ENCODE data around the gene FSD1. TPM values are rescaled to one million over a fixed set of nuclear protein-coding genes. Genes with fewer than 3 reads are reported as not detected.
A peak's percentile ranks its signal among the peaks of the same experiment; 100 is the strongest.

FSD1 gene
- total RNA-seq, 4 donors from 2014 or later, result not detected

DNA sequence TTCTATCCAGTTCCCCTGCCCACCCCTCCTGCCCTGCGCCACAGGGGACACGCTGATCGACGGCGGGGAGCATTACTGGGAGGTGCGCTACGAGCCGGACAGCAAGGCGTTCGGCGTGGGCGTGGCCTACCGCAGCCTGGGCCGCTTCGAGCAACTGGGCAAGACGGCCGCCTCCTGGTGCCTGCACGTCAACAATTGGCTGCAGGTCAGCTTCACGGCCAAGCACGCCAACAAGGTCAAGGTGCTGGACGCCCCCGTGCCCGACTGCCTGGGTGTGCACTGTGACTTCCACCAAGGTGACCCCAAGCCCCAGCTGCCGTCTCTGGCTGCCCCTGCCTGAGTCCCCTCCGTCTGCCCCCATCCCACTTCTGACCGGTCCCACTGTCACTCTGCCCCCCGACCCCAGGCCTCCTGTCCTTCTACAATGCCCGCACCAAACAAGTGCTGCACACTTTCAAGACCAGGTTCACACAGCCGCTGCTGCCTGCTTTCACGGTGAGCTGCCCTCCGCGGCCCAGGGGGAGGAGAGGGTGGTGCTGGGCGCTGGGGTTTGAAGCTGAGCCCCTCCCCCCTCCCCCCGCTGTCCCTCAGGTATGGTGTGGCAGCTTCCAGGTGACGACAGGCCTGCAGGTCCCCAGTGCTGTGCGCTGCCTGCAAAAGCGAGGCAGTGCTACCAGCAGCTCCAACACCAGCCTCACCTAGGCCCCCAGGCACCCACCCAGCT, 18.7 kb downstream of the FSD1 start:
- H3K4me3 ChIP-seq (replicated peaks in 1 of 3), result no peak overlapping the region
- DNase-seq, result peak; percentile 23 to 28
- no peak for TF ChIP-seq POLR2A (IDR thresholded peaks at IDR 0.05)
- TF ChIP-seq CTCF (IDR thresholded peaks at IDR 0.05), result no peak
- H3K36me3 ChIP-seq, result no peaks in the 10 kb centered on the region
- H3K27me3 ChIP-seq, result no peaks in the 10 kb centered on the region
- no peak overlapping the region for H3K27ac ChIP-seq
- peaks cover 8 to 16% of the 10 kb centered on the region in 2 donors for H3K4me1 ChIP-seq
- no peaks in the 10 kb centered on the region for H3K9me3 ChIP-seq
- WGBS, 2 donors, result 68 to 85% methylated on average over 23 to 30 of the region's 37 CpGs
- intact Hi-C loops (cut with DNase I), result no loop called here

DNA sequence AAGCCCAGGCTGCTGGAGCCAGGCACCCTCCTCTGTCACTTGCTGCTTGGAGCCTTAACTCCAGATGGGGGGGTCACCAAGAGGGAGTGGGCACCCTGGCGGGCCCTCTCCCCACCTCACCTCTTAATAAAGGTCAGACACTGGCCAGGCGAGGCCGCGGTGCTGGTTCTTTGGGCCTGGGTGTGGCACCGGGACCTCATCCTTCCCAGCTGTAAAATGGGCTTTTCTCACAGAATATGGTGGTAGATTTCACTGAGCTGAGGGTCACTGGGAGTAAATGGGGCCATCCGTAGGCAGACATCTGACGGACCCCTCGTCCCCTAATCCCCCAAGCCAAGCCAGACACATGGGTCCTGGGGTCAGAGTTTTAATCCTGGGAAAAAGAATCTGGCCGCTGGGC, 19.3 kb downstream of the FSD1 start:
- intact Hi-C loops (cut with DNase I), result no loop called here
- 94 to 100% methylated on average over 5 to 7 of the region's 9 CpGs for WGBS, 2 donors
- DNase-seq, result no peak
- H3K27ac ChIP-seq, result no peak overlapping the region
- TF ChIP-seq CTCF (IDR thresholded peaks at IDR 0.05) (no peak), POLR2A (IDR thresholded peaks at IDR 0.05) (no peak)
- no peaks in the 10 kb centered on the region for H3K27me3 ChIP-seq
- no peak overlapping the region for H3K4me3 ChIP-seq (replicated peaks in 1 of 3)
- no peaks in the 10 kb centered on the region for H3K9me3 ChIP-seq
- no peaks in the 10 kb centered on the region for H3K36me3 ChIP-seq
- H3K4me1 ChIP-seq, result peaks cover 8 to 18% of the 10 kb centered on the region in 2 donors

GRCh38 chr19:4324228-4324627, 19.8 kb downstream of the FSD1 start:
- Histone ChIP-seq H3K27ac (no peak overlapping the region), H3K4me1 (peaks cover 8 to 20% of the 10 kb centered on the region in 2 donors), H3K27me3 (no peaks in the 10 kb centered on the region), H3K9me3 (no peaks in the 10 kb centered on the region), H3K36me3 (no peaks in the 10 kb centered on the region), H3K4me3 (replicated peaks in 1 of 3) (no peak overlapping the region)
- intact Hi-C loops (cut with DNase I), result no loop called here
- TF ChIP-seq POLR2A (IDR thresholded peaks at IDR 0.05) (no peak), CTCF (IDR thresholded peaks at IDR 0.05) (no peak)
- 83 to 89% methylated on average over 12 of the region's 12 CpGs for WGBS, 2 donors
- DNase-seq, result no peak

GRCh38 chr19:4326215-4326836, 21.9 kb downstream of the FSD1 start:
- no peak for DNase-seq
- WGBS, 2 donors, result 64 to 74% methylated on average over 13 of the region's 13 CpGs

More at GRCh38 chr19:4326215-4326836, 21.9 kb downstream of the FSD1 start:
- Histone ChIP-seq H3K4me1 (peaks cover 8 to 20% of the 10 kb centered on the region in 2 donors), H3K4me3 (replicated peaks in 1 of 3) (no peak overlapping the region), H3K27me3 (no peaks in the 10 kb centered on the region), H3K27ac (no peak overlapping the region), H3K9me3 (no peaks in the 10 kb centered on the region), H3K36me3 (no peaks in the 10 kb centered on the region)
- no peak for TF ChIP-seq CTCF (IDR thresholded peaks at IDR 0.05)
- no peak for TF ChIP-seq POLR2A (IDR thresholded peaks at IDR 0.05)
- intact Hi-C loops (cut with DNase I), result no loop called here

Measured in thyroid gland (tissue), 4 donors.